SK-N-MC (cell line): ENCODE measurements around the gene LRP1B.

Experiments
- EZH2 ChIP-seq: fragments of 200-600 bp; sonication (generic); IDR thresholded peaks from one replicate; pipeline ENCODE4 v1.6.1; 2017; ENCODE audit warnings: antibody characterized with exemption
- FOXP2 ChIP-seq: optimal IDR thresholded peaks from 2 replicates; pipeline ENCODE3; 2011; ENCODE audit warnings: mild to moderate bottlenecking, moderate library complexity; ENCODE audit not compliant: insufficient read depth; ENCODE audit errors: extremely low read length, control extremely low read depth
- POLR2AphosphoS5 ChIP-seq: IDR thresholded peaks from 2 replicates; pipeline ENCODE4 v1.6.1; 2012; ENCODE audit warnings: mild to moderate bottlenecking, low read depth, low read length, borderline replicate concordance

- TF ChIP-seq EZH2, result no peak
- no peak for TF ChIP-seq POLR2AphosphoS5
- TF ChIP-seq FOXP2, result no peak
Observed at GRCh38 chr2:141316103-141316502, 814.7 kb downstream of the LRP1B start.
